ENCODE results near the gene G6PC3.

Gene G6PC3

DNA sequence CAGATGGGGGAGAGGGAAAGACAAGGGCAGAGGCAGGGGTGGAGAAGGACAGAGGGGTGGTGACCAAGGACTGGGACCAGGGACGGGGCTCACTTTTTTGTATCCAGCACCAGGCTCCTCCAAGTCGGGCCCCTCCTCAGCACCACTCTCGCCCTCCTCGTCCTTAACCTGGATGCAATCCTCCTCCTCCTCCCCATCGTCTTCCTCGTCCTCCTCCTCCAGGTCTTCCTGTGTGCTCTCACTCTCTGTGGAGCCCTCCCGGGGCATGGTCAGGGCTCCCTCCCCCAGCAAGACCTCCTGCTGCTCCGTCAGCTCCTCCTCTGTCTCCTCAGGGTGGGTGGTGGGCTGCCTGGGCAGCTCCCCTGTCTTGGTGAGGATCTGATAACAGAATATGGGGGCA is 16.8 kb downstream of the G6PC3 start:
- no peak overlapping the region for H3K23ac ChIP-seq (ENCODE audit: low read depth, low read length, poor library complexity)
- H3K9me3 ChIP-seq (replicated peaks in 1 of 2; ENCODE audit: control insufficient read depth in 2 of 2, insufficient read depth in 1 of 2, low read depth in 1 of 2, low read length in 2 of 2) = no peaks in the 10 kb centered on the region
- no peak overlapping the region for H4K8ac ChIP-seq (ENCODE audit: low read depth, low read length)
- H3K4me3 ChIP-seq (ENCODE audit: low read length in 2 of 2) = peak overlapping the region; percentile 21 to 49
- H3K27ac ChIP-seq (replicated peaks; ENCODE audit: low read length) = peak overlapping the region; percentile 78
- H2AFZ ChIP-seq (ENCODE audit: low read length) = peak overlapping the region; percentile 46
- H2BK5ac ChIP-seq (ENCODE audit: low read length) = peak overlapping the region; percentile 2
- peak overlapping the region; percentile 23 for H2AK5ac ChIP-seq (ENCODE audit: low read depth, low read length)
- WGBS, 2 donors (ENCODE audit: extremely low coverage in 2 of 2, insufficient read length in 2 of 2, insufficient replicate concordance in 1 of 2) = no CpG with 5 or more reads among the region's 8 CpGs
- peaks cover 22 to 31% of the 10 kb centered on the region in 2 donors for H3K4me1 ChIP-seq (ENCODE audit: control insufficient read depth in 2 of 2, insufficient read depth in 1 of 2, low read depth in 1 of 2, low read length in 2 of 2)
- no peak overlapping the region for H2BK120ac ChIP-seq (ENCODE audit: low read depth, low read length)
- no peak overlapping the region for H3K4ac ChIP-seq (ENCODE audit: low read length)
- H2BK15ac ChIP-seq (ENCODE audit: low read length) = no peak overlapping the region
- peak overlapping the region; percentile 40 for H4K91ac ChIP-seq (ENCODE audit: low read depth, low read length, poor library complexity)
- no peak overlapping the region for H2BK12ac ChIP-seq (ENCODE audit: low read length)
- H3K4me2 ChIP-seq (ENCODE audit: insufficient read depth, low read length, poor library complexity, severe bottlenecking) = peak overlapping the region; percentile 36
- H3K36me3 ChIP-seq (replicated peaks in 1 of 2; ENCODE audit: control insufficient read depth in 2 of 2, insufficient read depth in 2 of 2, low read length in 2 of 2) = peaks cover 35 to 41% of the 10 kb centered on the region in 2 donors
- H3K18ac ChIP-seq (ENCODE audit: low read length) = peak overlapping the region; percentile 93
- no peak for DNase-seq (ENCODE audit: low spot score)
- no peak overlapping the region for H3K9ac ChIP-seq (ENCODE audit: low read depth, low read length, poor library complexity)
- H3K27me3 ChIP-seq (ENCODE audit: control insufficient read depth in 3 of 3, insufficient read depth in 3 of 3, low read depth in 1 of 3, low read length in 3 of 3) = no peaks in the 10 kb centered on the region
- peak overlapping the region; percentile 25 for H3K14ac ChIP-seq (ENCODE audit: low read length)
- no peaks in the 10 kb centered on the region for H3K79me1 ChIP-seq (ENCODE audit: low read depth, low read length)

GRCh38 chr17:44088254-44088653 is 17.7 kb downstream of the G6PC3 start:
- Histone ChIP-seq H3K4ac (ENCODE audit: low read length) (no peak overlapping the region), H3K27ac (replicated peaks; ENCODE audit: low read length) (no peak overlapping the region), H2BK5ac (ENCODE audit: low read length) (no peak overlapping the region), H3K14ac (ENCODE audit: low read length) (no peak overlapping the region), H4K91ac (ENCODE audit: low read depth, low read length, poor library complexity) (no peak overlapping the region), H3K4me3 (ENCODE audit: low read length in 2 of 2) (no peak overlapping the region), H3K79me1 (ENCODE audit: low read depth, low read length) (no peaks in the 10 kb centered on the region), H3K27me3 (ENCODE audit: control insufficient read depth in 3 of 3, insufficient read depth in 3 of 3, low read depth in 1 of 3, low read length in 3 of 3) (no peaks in the 10 kb centered on the region), H2BK12ac (ENCODE audit: low read length) (peak overlapping the region; percentile 97), H3K4me2 (ENCODE audit: insufficient read depth, low read length, poor library complexity, severe bottlenecking) (no peak overlapping the region), H3K36me3 (replicated peaks in 1 of 2; ENCODE audit: control insufficient read depth in 2 of 2, insufficient read depth in 2 of 2, low read length in 2 of 2) (peaks cover 31 to 40% of the 10 kb centered on the region in 2 donors), H2AFZ (ENCODE audit: low read length) (no peak overlapping the region), H3K4me1 (ENCODE audit: control insufficient read depth in 2 of 2, insufficient read depth in 1 of 2, low read depth in 1 of 2, low read length in 2 of 2) (peaks cover 18 to 31% of the 10 kb centered on the region in 2 donors), H3K9me3 (replicated peaks in 1 of 2; ENCODE audit: control insufficient read depth in 2 of 2, insufficient read depth in 1 of 2, low read depth in 1 of 2, low read length in 2 of 2) (no peaks in the 10 kb centered on the region), H3K18ac (ENCODE audit: low read length) (peak overlapping the region; percentile 59), H3K9ac (ENCODE audit: low read depth, low read length, poor library complexity) (peak overlapping the region; percentile 76), H2BK120ac (ENCODE audit: low read depth, low read length) (peak overlapping the region; percentile 4), H2AK5ac (ENCODE audit: low read depth, low read length) (peak overlapping the region; percentile 60), H3K23ac (ENCODE audit: low read depth, low read length, poor library complexity) (peak overlapping the region; percentile 66), H2BK15ac (ENCODE audit: low read length) (no peak overlapping the region), H4K8ac (ENCODE audit: low read depth, low read length) (no peak overlapping the region)
- WGBS, 2 donors (ENCODE audit: extremely low coverage in 2 of 2, insufficient read length in 2 of 2, insufficient replicate concordance in 1 of 2) = no CpG with 5 or more reads among the region's 16 CpGs
- DNase-seq (ENCODE audit: low spot score) = no peak

GRCh38 chr17:44091200-44091997 is 20.9 kb downstream of the G6PC3 start:
- Histone ChIP-seq H4K91ac (ENCODE audit: low read depth, low read length, poor library complexity) (no peak overlapping the region), H3K4me3 (ENCODE audit: low read length in 2 of 2) (no peak overlapping the region), H2BK5ac (ENCODE audit: low read length) (peak overlapping the region; percentile 30), H3K36me3 (replicated peaks in 1 of 2; ENCODE audit: control insufficient read depth in 2 of 2, insufficient read depth in 2 of 2, low read length in 2 of 2) (peaks cover 21 to 33% of the 10 kb centered on the region in 2 donors), H2AK5ac (ENCODE audit: low read depth, low read length) (no peak overlapping the region), H3K27me3 (ENCODE audit: control insufficient read depth in 3 of 3, insufficient read depth in 3 of 3, low read depth in 1 of 3, low read length in 3 of 3) (no peaks in the 10 kb centered on the region), H4K8ac (ENCODE audit: low read depth, low read length) (peak overlapping the region; percentile 52), H3K23ac (ENCODE audit: low read depth, low read length, poor library complexity) (no peak overlapping the region), H3K4ac (ENCODE audit: low read length) (no peak overlapping the region), H3K14ac (ENCODE audit: low read length) (no peak overlapping the region), H3K9ac (ENCODE audit: low read depth, low read length, poor library complexity) (no peak overlapping the region), H3K79me1 (ENCODE audit: low read depth, low read length) (no peaks in the 10 kb centered on the region), H2BK120ac (ENCODE audit: low read depth, low read length) (no peak overlapping the region), H2BK12ac (ENCODE audit: low read length) (no peak overlapping the region), H3K27ac (replicated peaks; ENCODE audit: low read length) (no peak overlapping the region), H3K18ac (ENCODE audit: low read length) (no peak overlapping the region), H2BK15ac (ENCODE audit: low read length) (no peak overlapping the region), H3K4me2 (ENCODE audit: insufficient read depth, low read length, poor library complexity, severe bottlenecking) (no peak overlapping the region), H3K4me1 (ENCODE audit: control insufficient read depth in 2 of 2, insufficient read depth in 1 of 2, low read depth in 1 of 2, low read length in 2 of 2) (peaks cover 21 to 22% of the 10 kb centered on the region in 2 donors), H2AFZ (ENCODE audit: low read length) (no peak overlapping the region), H3K9me3 (replicated peaks in 1 of 2; ENCODE audit: control insufficient read depth in 2 of 2, insufficient read depth in 1 of 2, low read depth in 1 of 2, low read length in 2 of 2) (no peaks in the 10 kb centered on the region)
- no peak for DNase-seq (ENCODE audit: low spot score)
- no CpG with 5 or more reads among the region's 14 CpGs for WGBS, 2 donors (ENCODE audit: extremely low coverage in 2 of 2, insufficient read length in 2 of 2, insufficient replicate concordance in 1 of 2)

- H3K36me3 ChIP-seq (replicated peaks in 1 of 2; ENCODE audit: control insufficient read depth in 2 of 2, insufficient read depth in 2 of 2, low read length in 2 of 2) = peaks cover 21 to 33% of the 10 kb centered on the region in 2 donors
- DNase-seq (ENCODE audit: low spot score) = no peak
- H2BK15ac ChIP-seq (ENCODE audit: low read length) = no peak overlapping the region
- no peak overlapping the region for H3K4me3 ChIP-seq (ENCODE audit: low read length in 2 of 2)
- no peak overlapping the region for H4K8ac ChIP-seq (ENCODE audit: low read depth, low read length)
- H3K23ac ChIP-seq (ENCODE audit: low read depth, low read length, poor library complexity) = no peak overlapping the region
- no peak overlapping the region for H2BK5ac ChIP-seq (ENCODE audit: low read length)
- no peak overlapping the region for H4K91ac ChIP-seq (ENCODE audit: low read depth, low read length, poor library complexity)
- no peak overlapping the region for H3K18ac ChIP-seq (ENCODE audit: low read length)
- WGBS, 2 donors (ENCODE audit: extremely low coverage in 2 of 2, insufficient read length in 2 of 2, insufficient replicate concordance in 1 of 2) = no CpG with 5 or more reads among the region's 11 CpGs
- no peaks in the 10 kb centered on the region for H3K79me1 ChIP-seq (ENCODE audit: low read depth, low read length)
- H3K27ac ChIP-seq (replicated peaks; ENCODE audit: low read length) = no peak overlapping the region
- peaks cover 18 to 19% of the 10 kb centered on the region in 2 donors for H3K4me1 ChIP-seq (ENCODE audit: control insufficient read depth in 2 of 2, insufficient read depth in 1 of 2, low read depth in 1 of 2, low read length in 2 of 2)
- peak overlapping the region; percentile 2 for H3K9ac ChIP-seq (ENCODE audit: low read depth, low read length, poor library complexity)
- H2AFZ ChIP-seq (ENCODE audit: low read length) = no peak overlapping the region
- no peak overlapping the region for H3K4ac ChIP-seq (ENCODE audit: low read length)
- no peaks in the 10 kb centered on the region for H3K9me3 ChIP-seq (replicated peaks in 1 of 2; ENCODE audit: control insufficient read depth in 2 of 2, insufficient read depth in 1 of 2, low read depth in 1 of 2, low read length in 2 of 2)
- no peaks in the 10 kb centered on the region for H3K27me3 ChIP-seq (ENCODE audit: control insufficient read depth in 3 of 3, insufficient read depth in 3 of 3, low read depth in 1 of 3, low read length in 3 of 3)
- no peak overlapping the region for H2AK5ac ChIP-seq (ENCODE audit: low read depth, low read length)
- no peak overlapping the region for H3K14ac ChIP-seq (ENCODE audit: low read length)
- H3K4me2 ChIP-seq (ENCODE audit: insufficient read depth, low read length, poor library complexity, severe bottlenecking) = no peak overlapping the region
- no peak overlapping the region for H2BK12ac ChIP-seq (ENCODE audit: low read length)
- no peak overlapping the region for H2BK120ac ChIP-seq (ENCODE audit: low read depth, low read length)
These were observed 21.5 kb downstream of the G6PC3 start for GRCh38 chr17:44092051-44092450.
